ENCODE results near the gene CPEB4. TPM values are rescaled to one million over a fixed set of nuclear protein-coding genes. Genes with fewer than 3 reads are reported as not detected.

The CPEB4 gene
- total RNA-seq, 1 experiment from 2014 or later: 8.7 TPM

- Histone ChIP-seq H3K14ac (ENCODE audit: insufficient read depth, low read length) (no peak overlapping the region), H3K79me2 (ENCODE audit: insufficient read depth, low read length) (no peaks in the 10 kb centered on the region), H3T11ph (ENCODE audit: low read length) (no peak overlapping the region), H2BK12ac (ENCODE audit: insufficient read length, low read depth, low read length) (no peak overlapping the region), H3K4me2 (ENCODE audit: insufficient read depth, insufficient read length, low read length) (no peak overlapping the region), H3K79me1 (ENCODE audit: insufficient read depth, low read depth, low read length, poor library complexity, severe bottlenecking) (no peaks in the 10 kb centered on the region), H2AFZ (ENCODE audit: low read length) (no peak overlapping the region), H4K8ac (replicated peaks; ENCODE audit: insufficient read length, low read depth, low read length) (no peak overlapping the region), H3K56ac (ENCODE audit: insufficient read length, low read depth, low read length) (no peak overlapping the region), H3K4ac (ENCODE audit: low read depth, low read length) (no peak overlapping the region), H2BK5ac (ENCODE audit: insufficient read length, low read length) (no peak overlapping the region), H3K27ac (ENCODE audit: insufficient read length, low read depth, low read length) (no peak overlapping the region), H3K27me3 (ENCODE audit: insufficient read depth, low read length) (no peaks in the 10 kb centered on the region), H2AK5ac (ENCODE audit: insufficient read length, low read length) (no peak overlapping the region), H4K20me1 (ENCODE audit: control insufficient read depth, insufficient read depth, insufficient read length) (no peaks in the 10 kb centered on the region), H4K5ac (ENCODE audit: insufficient read length, low read depth, low read length) (no peak overlapping the region), H3K23ac (ENCODE audit: insufficient read length, low read depth, low read length) (no peak overlapping the region), H2BK120ac (ENCODE audit: low read depth, low read length, poor library complexity, severe bottlenecking) (no peak overlapping the region), H2BK15ac (ENCODE audit: low read depth, low read length) (no peak overlapping the region), H2BK20ac (ENCODE audit: low read depth, low read length, poor library complexity, severe bottlenecking) (no peak overlapping the region), H3K23me2 (ENCODE audit: insufficient read length, low read depth, low read length, poor library complexity, severe bottlenecking) (no peaks in the 10 kb centered on the region), H4K91ac (ENCODE audit: insufficient read length, low read depth, low read length) (no peak overlapping the region), H3K18ac (ENCODE audit: insufficient read length, low read depth, low read length) (no peak overlapping the region), H3K9me3 (ENCODE audit: control insufficient read depth, low read depth, low read length) (no peaks in the 10 kb centered on the region), H3K4me1 (ENCODE audit: insufficient read depth, low read length) (no peaks in the 10 kb centered on the region), H3K9ac (ENCODE audit: extremely low read depth, insufficient read length, low read length) (no peak overlapping the region)
- no CpG with 5 or more reads among the region's 4 CpGs for WGBS (ENCODE audit: extremely low coverage, insufficient read length, low lambda C conversion rate)
- Mint-ChIP-seq H3K27ac (no peak overlapping the region), H3K4me1 (peaks cover 11 to 13% of the 10 kb centered on the region in 2 experiments), H3K36me3 (ENCODE audit: insufficient read depth in 1 of 3, low read depth in 3 of 3) (no peaks in the 10 kb centered on the region), H3K9me3 (no peaks in the 10 kb centered on the region), H3K4me3 (no peak overlapping the region), H3K27me3 (ENCODE audit: low read depth) (peaks cover 3% of the 10 kb centered on the region)
- DNase-seq: no peak
- TF ChIP-seq CTCF (conservative IDR thresholded peaks at IDR 0.05): no peak
Observed at GRCh38 chr5:173858670-173859407, 29.3 kb upstream of the CPEB4 start.

All from H9 (cell line).